Fibroblast of the aortic adventitia (primary cell): Measurements from ENCODE around the gene PCOLCE2. TPM values are rescaled to one million over a fixed set of nuclear protein-coding genes. Genes with fewer than 3 reads are reported as not detected.

Experiments used
- DNase-seq: peaks from one replicate; pipeline ENCODE4 v3.0.0-alpha.2; 2010; ENCODE audit warnings: low read depth
- H3K4me3 ChIP-seq: 2 replicates; pipeline ENCODE4 v1.5.1; 2011; ENCODE audit warnings: low read depth, mild to moderate bottlenecking, control low read depth, low read length, moderate library complexity
- small RNA-seq: library from RNA; depleted of rRNA; stranded (forward); fragments of <200 nt; gene quantifications from one replicate; pipeline ENCODE3, GENCODE V24; 2012
- total RNA-seq: library from RNA; depleted of rRNA; stranded (reverse); fragments of >200 nt; gene quantifications from 2 replicates; pipeline ENCODE4 v1.2.3, GENCODE V29; 2012; ENCODE audit warnings: low replicate concordance
- TF ChIP-seq, protein P1 (sequence below): IDR thresholded peaks from 2 replicates; pipeline ENCODE4 v1.5.1; 2011; ENCODE audit warnings: mild to moderate bottlenecking, low read length, control low read depth, inconsistent platforms; ENCODE audit not compliant: insufficient read depth

The PCOLCE2 gene
- total RNA-seq, 1 donor, result 98.4 TPM

- H3K4me3 ChIP-seq, result no peak overlapping the region
- TF ChIP-seq, protein P1, sequence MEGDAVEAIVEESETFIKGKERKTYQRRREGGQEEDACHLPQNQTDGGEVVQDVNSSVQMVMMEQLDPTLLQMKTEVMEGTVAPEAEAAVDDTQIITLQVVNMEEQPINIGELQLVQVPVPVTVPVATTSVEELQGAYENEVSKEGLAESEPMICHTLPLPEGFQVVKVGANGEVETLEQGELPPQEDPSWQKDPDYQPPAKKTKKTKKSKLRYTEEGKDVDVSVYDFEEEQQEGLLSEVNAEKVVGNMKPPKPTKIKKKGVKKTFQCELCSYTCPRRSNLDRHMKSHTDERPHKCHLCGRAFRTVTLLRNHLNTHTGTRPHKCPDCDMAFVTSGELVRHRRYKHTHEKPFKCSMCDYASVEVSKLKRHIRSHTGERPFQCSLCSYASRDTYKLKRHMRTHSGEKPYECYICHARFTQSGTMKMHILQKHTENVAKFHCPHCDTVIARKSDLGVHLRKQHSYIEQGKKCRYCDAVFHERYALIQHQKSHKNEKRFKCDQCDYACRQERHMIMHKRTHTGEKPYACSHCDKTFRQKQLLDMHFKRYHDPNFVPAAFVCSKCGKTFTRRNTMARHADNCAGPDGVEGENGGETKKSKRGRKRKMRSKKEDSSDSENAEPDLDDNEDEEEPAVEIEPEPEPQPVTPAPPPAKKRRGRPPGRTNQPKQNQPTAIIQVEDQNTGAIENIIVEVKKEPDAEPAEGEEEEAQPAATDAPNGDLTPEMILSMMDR, result no peak
- no peak for DNase-seq
These were observed 104.7 kb downstream of the PCOLCE2 start for GRCh38 chr3:142784228-142784627.

DNA sequence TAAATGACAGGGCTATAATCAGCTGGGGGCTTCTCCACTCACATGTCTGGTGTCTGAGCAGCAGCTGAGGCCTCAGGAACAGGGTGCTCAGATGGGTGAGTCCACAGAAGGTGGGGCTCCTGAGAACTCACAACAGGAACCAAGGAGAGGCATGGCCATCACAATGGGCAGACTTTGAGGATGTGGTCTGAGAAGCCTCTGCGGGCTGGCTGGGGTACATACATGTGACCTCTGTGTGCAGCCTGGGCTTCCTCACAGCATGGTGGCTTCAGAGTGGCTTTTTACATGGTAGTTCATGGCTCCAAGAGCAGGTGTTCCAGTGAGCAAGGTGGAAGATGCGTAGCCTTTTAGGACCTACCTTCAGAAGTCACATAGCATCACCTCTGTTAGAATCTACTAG, 106.3 kb downstream of the PCOLCE2 start:
- no peak overlapping the region for H3K4me3 ChIP-seq
- DNase-seq, result no peak
- TF ChIP-seq, protein P1, result no peak

GRCh38 chr3:142779591-142779990, 109.3 kb downstream of the PCOLCE2 start:
- TF ChIP-seq, protein P1, result no peak
- H3K4me3 ChIP-seq, result no peak overlapping the region
- peak; percentile 16 for DNase-seq

GRCh38 chr3:142778541-142778940, 110.3 kb downstream of the PCOLCE2 start:
- no peak overlapping the region for H3K4me3 ChIP-seq
- TF ChIP-seq, protein P1, result no peak
- DNase-seq, result no peak

GRCh38 chr3:142777927-142778326, 111.0 kb downstream of the PCOLCE2 start:
- no peak for DNase-seq
- TF ChIP-seq, protein P1, result no peak

GRCh38 chr3:142768338-142768737, 120.5 kb downstream of the PCOLCE2 start:
- no peak for DNase-seq
- TF ChIP-seq, protein P1, result no peak
- no peak overlapping the region for H3K4me3 ChIP-seq

More at GRCh38 chr3:142777927-142778326, 111.0 kb downstream of the PCOLCE2 start:
- no peak overlapping the region for H3K4me3 ChIP-seq

Small RNA genes lying within 50 kb of the gene (small RNA-seq; reads per million reads assigned to genes)
- gene RNU7-47P, result not detected

Other genes starting within 250 kb of the PCOLCE2 start
- 26.1 and 26.7 TPM in 2 replicates for gene TRPC1, start 165.0 kb downstream of the PCOLCE2 start, total RNA-seq
- gene PAQR9, start 74.6 kb upstream of the PCOLCE2 start, total RNA-seq, result 0.09 TPM in 1 of 2 replicates, not detected in the other
- gene U2SURP, start 112.5 kb upstream of the PCOLCE2 start, total RNA-seq, result 99.1 and 128 TPM in 2 replicates
- gene CHST2, start 230.7 kb upstream of the PCOLCE2 start, total RNA-seq, result 5.0 and 14.4 TPM in 2 replicates